Testis (tissue), 2 donors: ENCODE results near the gene PHF21A.

ENCODE experiments used
- CTCF ChIP-seq, 3 experiments: fragments of 450-650 bp in 2 of 3; fragments of 200-600 bp in 1 of 3; sonication (generic) in 1 of 3; IDR thresholded peaks; one replicate each; pipeline ENCODE4 v1.5.1; 2016 to 2019; ENCODE audit warnings: antibody characterized with exemption in 3 of 3, mild to moderate bottlenecking in 2 of 3, moderate library complexity in 1 of 3
- POLR2A ChIP-seq: fragments of 450-650 bp; IDR thresholded peaks from one replicate; pipeline ENCODE4 v1.6.1; 2017; ENCODE audit warnings: antibody characterized with exemption, mild to moderate bottlenecking, moderate library complexity

GRCh38 chr11:46121301-46121723, at the start of gene PHF21A:
- TF ChIP-seq CTCF (IDR thresholded peaks at IDR 0.05) (no peak), POLR2A (no peak)
